Activated CD4-positive, alpha-beta T cell treated with anti-CD3 and anti-CD28 coated beads for 36 hours (primary cell): ENCODE measurements around the gene SCN5A. TPM values are rescaled to one million over a fixed set of nuclear protein-coding genes. Genes with fewer than 3 reads are reported as not detected.

ENCODE experiments used
- ATAC-seq: fragments of 200-7000 bp; cut with Tn5 transposase; one replicate; pipeline ENCODE4 v1.10.0; 2021; ENCODE audit warnings: mild to moderate bottlenecking, moderate library complexity
- CTCF ChIA-PET: fragments of 350-600 bp; sonication (Branson Sonifier 250); formaldehyde crosslinking; loops from one replicate; lab custom pipeline; 2021; ENCODE audit warnings: antibody characterized with exemption; lab: Charles Lee
- POLR2A ChIA-PET: fragments of 350-600 bp; sonication (Branson Sonifier 250); formaldehyde crosslinking; loops from one replicate; lab custom pipeline; 2021; ENCODE audit warnings: antibody characterized with exemption, inconsistent platforms; lab: Charles Lee
- DNase-seq: peaks from one replicate; pipeline ENCODE4 v3.0.0-alpha.2; 2020
- H3K27ac Mint-ChIP-seq: one replicate; pipeline ENCODE4 v1.8.0; 2021; ENCODE audit warnings: mixed read lengths
- H3K27me3 Mint-ChIP-seq: one replicate; pipeline ENCODE4 v1.8.0; 2021; ENCODE audit warnings: mixed read lengths
- H3K36me3 Mint-ChIP-seq: one replicate; pipeline ENCODE4 v1.8.0; 2021; ENCODE audit warnings: low read depth, mixed read lengths
- H3K4me1 Mint-ChIP-seq: one replicate; pipeline ENCODE4 v1.8.0; 2021; ENCODE audit warnings: mixed read lengths
- H3K4me3 Mint-ChIP-seq: one replicate; pipeline ENCODE4 v1.8.0; 2021; ENCODE audit warnings: mild to moderate bottlenecking, moderate library complexity, mixed read lengths
- H3K9me3 Mint-ChIP-seq: one replicate; pipeline ENCODE4 v1.8.0; 2021; ENCODE audit warnings: low read depth, mixed read lengths
- intact Hi-C, 2 experiments: fragments of 100-400 bp; cut with DNase I in 1 of 2; cut with micrococcal nuclease in 1 of 2; formaldehyde crosslinking; loops; one replicate each; pipeline versions ENCODE4 v1.14.2 to v1.15.1; 2022 to 2024; cut with DNase I, micrococcal nuclease
- total RNA-seq, 2 experiments: library from RNA; stranded (reverse); gene quantifications; one replicate each; pipeline ENCODE4 v1.2.3, GENCODE V29; 2021

Gene SCN5A
- total RNA-seq: under 1 TPM; 0.14 to 0.39 TPM

DNA sequence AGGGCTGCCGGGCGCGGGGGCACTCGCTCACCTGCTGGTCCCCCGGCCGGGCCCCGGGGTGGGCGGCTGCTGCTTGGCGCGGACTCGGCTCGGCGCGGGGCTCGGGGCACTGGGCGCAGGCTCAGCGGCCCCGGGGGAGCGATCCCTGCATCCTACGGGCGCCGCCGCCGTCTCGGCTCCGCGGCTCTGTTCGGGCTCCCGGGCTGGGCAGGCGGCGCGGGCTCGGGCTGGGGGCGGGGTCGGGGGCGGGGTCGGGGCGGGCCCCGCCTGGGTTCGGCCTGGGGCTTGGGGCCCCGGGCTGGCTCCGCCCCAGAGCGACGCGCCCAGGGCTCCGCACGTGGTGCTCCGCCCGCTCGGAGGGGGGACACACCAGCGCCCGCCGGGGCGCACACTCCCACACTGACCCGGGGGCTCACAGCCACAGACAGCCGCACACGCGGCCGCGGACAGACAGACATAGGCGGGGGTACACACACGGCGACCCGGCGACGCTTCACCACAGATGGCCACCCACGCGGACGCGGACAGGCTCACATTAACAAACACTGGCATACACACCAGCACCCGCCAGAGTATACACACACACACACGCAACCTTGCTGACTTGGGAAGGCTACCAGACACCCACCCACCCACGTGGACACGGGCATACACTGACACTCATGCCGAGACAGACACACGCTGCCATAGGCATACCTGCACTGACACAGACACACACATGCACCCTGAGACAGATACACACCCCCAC lies at the start of gene SCN5A:
Gene SCN5A, minus strand, starts transcription at position 188 of the 748 bp plus-strand sequence. CDS start 16,380 bp downstream, outside the sequence.
- Mint-ChIP-seq H3K4me3 (peak within 1 kb of the TSS; percentile 49), H3K9me3 (no peaks in the 10 kb centered on the region), H3K27ac (no peak within 1 kb of the TSS), H3K27me3 (peaks cover 5% of the 10 kb centered on the region), H3K36me3 (no peaks in the 10 kb centered on the region), H3K4me1 (peaks cover 11% of the 10 kb centered on the region)
- intact Hi-C loops: loop anchor here (1.0 to 10.0 kb wide), 8 partner anchors 153 to 792 kb away; partner anchors contain the start of genes ACAA1 (in 1 of the 2), ACVR2B (in 1 of the 2), DLEC1 (in 1 of the 2) and EXOG (in 1 of the 2)
- CTCF ChIA-PET: no interaction called here
- ATAC-seq (peak; percentile 86), DNase-seq (peak; percentile 75)
- POLR2A ChIA-PET: no interaction called here

DNA sequence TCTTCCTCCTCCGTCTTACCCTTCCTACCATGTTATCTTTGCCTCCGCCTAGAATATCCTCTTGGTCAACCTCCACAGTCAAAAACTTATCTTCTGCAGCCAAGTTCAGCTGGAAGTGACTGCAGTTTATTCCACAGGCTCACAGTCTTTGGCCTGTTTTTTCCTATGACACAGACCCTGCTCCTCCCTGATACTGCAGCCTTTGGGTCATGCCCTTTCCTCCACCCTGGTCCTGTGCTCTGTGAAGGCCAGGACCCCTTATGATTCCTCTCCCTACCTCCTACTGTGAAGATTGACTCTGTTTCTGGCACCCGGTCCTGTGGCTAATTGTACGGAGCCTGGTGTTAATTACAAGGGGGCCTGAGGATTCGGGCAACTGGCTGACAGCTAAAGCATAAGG lies 49.3 kb upstream of the SCN5A start:
- ChIA-PET POLR2A (no interaction called here), CTCF (interaction anchor here (1.0 kb wide), 1 partner anchor 177 kb away, joined by 3 read pairs; no protein-coding TSS in a partner anchor)
- H3K9me3 Mint-ChIP-seq: no peaks in the 10 kb centered on the region
- H3K4me3 Mint-ChIP-seq: no peak overlapping the region
- H3K27me3 Mint-ChIP-seq: peaks cover 10% of the 10 kb centered on the region
- ATAC-seq (no peak), DNase-seq (no peak)
- intact Hi-C loops: no loop called here
- H3K4me1 Mint-ChIP-seq: no peaks in the 10 kb centered on the region
- no peak overlapping the region for H3K27ac Mint-ChIP-seq
- no peaks in the 10 kb centered on the region for H3K36me3 Mint-ChIP-seq

DNA sequence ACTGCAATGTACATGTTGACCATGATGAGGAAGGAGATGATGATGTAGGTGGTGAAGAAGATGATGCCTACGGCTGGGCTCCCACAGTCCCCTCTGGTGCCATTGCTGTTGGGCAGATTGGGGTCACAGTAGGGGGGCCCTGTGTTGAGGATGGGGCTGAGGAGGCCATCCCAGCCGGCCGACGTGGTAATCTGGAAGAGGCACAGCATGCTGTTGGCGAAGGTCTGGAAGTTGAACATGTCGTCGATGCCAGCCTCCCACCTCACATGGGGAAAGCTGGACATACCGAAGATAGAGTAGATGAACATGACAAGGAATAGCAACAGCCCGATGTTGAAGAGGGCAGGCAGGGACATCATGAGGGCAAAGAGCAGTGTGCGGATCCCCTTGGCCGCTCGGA lies 48.6 kb upstream of the SCN5A start:
- Mint-ChIP-seq H3K27me3 (peaks cover 10% of the 10 kb centered on the region), H3K27ac (no peak overlapping the region), H3K9me3 (no peaks in the 10 kb centered on the region), H3K4me1 (no peaks in the 10 kb centered on the region), H3K4me3 (no peak overlapping the region), H3K36me3 (no peaks in the 10 kb centered on the region)
- ChIA-PET POLR2A (no interaction called here), CTCF (interaction anchor here (0.7 kb wide), 1 partner anchor 16 kb away, joined by 3 read pairs; no protein-coding TSS in a partner anchor)
- ATAC-seq: no peak
- no peak for DNase-seq
- intact Hi-C loops: no loop called here

DNA sequence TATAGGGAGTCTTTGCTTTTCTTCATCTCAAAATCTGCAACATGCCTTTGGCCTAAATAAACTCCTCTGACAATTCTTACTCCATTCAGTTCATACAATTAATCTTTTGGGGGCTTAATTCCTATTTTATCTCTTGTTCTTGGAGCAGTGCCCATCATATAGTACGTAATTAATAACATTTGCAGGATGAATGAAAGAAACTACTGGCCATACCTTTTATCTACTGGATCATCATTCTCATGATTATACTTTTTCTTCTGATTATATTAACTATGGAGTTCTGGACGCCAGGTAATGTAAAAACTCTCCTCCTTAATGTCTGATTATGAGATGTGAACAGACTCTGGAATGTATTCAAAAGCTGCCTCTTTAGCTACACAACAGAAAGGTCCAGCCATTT lies 46.5 kb upstream of the SCN5A start:
- H3K27ac Mint-ChIP-seq: no peak overlapping the region
- peaks cover 10% of the 10 kb centered on the region for H3K27me3 Mint-ChIP-seq
- ChIA-PET CTCF (no interaction called here), POLR2A (no interaction called here)
- intact Hi-C loops: no loop called here
- H3K4me1 Mint-ChIP-seq: no peaks in the 10 kb centered on the region
- ATAC-seq (no peak), DNase-seq (no peak)
- H3K9me3 Mint-ChIP-seq: no peaks in the 10 kb centered on the region
- H3K36me3 Mint-ChIP-seq: no peaks in the 10 kb centered on the region
- no peak overlapping the region for H3K4me3 Mint-ChIP-seq

DNA sequence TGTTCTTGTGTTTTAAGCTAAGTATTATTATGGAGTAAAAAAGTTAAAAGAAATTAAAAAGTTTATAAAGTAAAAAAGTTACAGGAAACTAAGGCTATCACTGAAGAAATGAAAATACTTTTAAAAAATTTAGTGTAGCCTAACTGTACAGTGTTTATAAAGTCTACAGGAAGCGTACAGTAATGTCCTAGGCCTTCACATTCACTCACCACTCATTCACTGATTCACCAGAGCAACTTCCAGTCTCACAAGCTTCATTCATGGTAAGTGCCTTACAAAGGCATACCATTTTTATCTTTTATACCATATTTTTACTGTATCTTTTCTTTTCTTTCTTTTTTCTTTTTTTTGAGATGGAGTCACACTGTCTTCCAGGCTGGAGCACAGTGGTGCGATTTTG lies 40.7 kb upstream of the SCN5A start:
- ChIA-PET CTCF (no interaction called here), POLR2A (no interaction called here)
- DNase-seq (no peak), ATAC-seq (no peak)
- no peaks in the 10 kb centered on the region for H3K4me1 Mint-ChIP-seq
- H3K9me3 Mint-ChIP-seq: no peaks in the 10 kb centered on the region
- H3K36me3 Mint-ChIP-seq: no peaks in the 10 kb centered on the region
- peaks cover 6% of the 10 kb centered on the region for H3K27me3 Mint-ChIP-seq
- H3K4me3 Mint-ChIP-seq: no peak overlapping the region
- intact Hi-C loops: no loop called here
- H3K27ac Mint-ChIP-seq: no peak overlapping the region

DNA sequence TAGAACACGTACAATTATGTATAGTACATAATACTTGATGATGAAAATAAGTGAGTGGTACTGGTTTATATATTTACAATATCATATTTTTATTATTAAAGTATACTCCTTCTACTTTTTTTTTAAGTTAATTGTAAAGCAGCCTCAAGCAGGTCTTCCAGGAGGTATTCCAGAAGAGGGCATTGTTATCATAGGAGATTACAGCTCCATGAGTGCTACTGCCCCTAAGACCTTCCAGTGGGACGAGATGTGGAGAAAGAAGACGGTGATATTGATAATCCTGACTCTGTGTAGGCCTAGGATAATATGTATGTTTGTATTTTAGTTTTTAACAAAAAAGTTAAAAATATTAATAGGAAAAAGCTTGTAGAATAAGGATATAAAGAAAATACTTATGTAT lies 40.3 kb upstream of the SCN5A start:
- ATAC-seq (no peak), DNase-seq (no peak)
- intact Hi-C loops: no loop called here
- peaks cover 4% of the 10 kb centered on the region for H3K27me3 Mint-ChIP-seq
- POLR2A ChIA-PET: no interaction called here
- H3K9me3 Mint-ChIP-seq: no peaks in the 10 kb centered on the region
- H3K36me3 Mint-ChIP-seq: no peaks in the 10 kb centered on the region
- no peaks in the 10 kb centered on the region for H3K4me1 Mint-ChIP-seq
- CTCF ChIA-PET: no interaction called here
- no peak overlapping the region for H3K27ac Mint-ChIP-seq
- H3K4me3 Mint-ChIP-seq: no peak overlapping the region

DNA sequence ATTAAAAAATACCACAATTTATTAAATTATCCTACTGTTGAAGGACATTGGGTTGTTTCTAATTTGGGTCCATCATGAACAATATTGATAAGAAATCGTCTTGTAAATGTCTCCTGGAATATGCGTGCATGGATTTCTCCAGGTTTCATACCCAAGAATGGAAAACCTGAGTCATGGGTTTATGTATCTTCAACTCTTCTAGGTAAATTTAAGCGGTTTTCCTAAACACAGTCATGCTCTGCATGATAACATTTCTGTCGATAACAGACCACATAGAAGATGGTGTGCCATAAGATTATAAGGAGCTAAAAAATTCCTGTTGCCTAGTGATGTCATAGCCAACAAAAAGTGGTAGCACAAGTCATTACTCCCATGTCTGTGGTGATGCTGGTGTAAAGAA lies 39.9 kb upstream of the SCN5A start:
- intact Hi-C loops: no loop called here
- H3K36me3 Mint-ChIP-seq: no peaks in the 10 kb centered on the region
- ATAC-seq: no peak
- H3K27me3 Mint-ChIP-seq: peaks cover 4% of the 10 kb centered on the region
- POLR2A ChIA-PET: interaction anchor here (0.7 kb wide), 1 partner anchor 315 kb away, joined by 4 read pairs; no protein-coding TSS in a partner anchor
- H3K4me3 Mint-ChIP-seq: no peak overlapping the region
- no peaks in the 10 kb centered on the region for H3K9me3 Mint-ChIP-seq
- no peaks in the 10 kb centered on the region for H3K4me1 Mint-ChIP-seq
- no peak for DNase-seq
- CTCF ChIA-PET: no interaction called here
- no peak overlapping the region for H3K27ac Mint-ChIP-seq

DNA sequence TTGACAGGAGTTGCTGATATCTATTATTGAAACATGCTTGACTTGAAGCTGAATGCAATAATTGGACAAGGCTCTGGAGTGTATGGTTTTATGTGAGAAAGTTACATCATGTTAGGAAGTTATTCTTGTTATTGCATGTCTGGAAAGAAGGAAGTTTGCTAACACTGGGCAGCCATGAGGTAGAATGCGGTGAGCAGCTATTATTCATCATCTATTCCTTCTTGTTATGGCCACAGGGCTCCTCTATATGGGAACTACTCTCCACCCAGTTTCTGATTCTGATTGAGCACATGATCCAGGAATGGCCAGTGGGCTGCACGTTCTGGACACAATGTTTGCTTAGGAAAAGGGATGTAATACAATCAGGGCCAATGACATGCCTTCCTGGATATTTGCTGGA lies 37.8 kb upstream of the SCN5A start:
- POLR2A ChIA-PET: no interaction called here
- ATAC-seq: no peak
- intact Hi-C loops: no loop called here

DNA sequence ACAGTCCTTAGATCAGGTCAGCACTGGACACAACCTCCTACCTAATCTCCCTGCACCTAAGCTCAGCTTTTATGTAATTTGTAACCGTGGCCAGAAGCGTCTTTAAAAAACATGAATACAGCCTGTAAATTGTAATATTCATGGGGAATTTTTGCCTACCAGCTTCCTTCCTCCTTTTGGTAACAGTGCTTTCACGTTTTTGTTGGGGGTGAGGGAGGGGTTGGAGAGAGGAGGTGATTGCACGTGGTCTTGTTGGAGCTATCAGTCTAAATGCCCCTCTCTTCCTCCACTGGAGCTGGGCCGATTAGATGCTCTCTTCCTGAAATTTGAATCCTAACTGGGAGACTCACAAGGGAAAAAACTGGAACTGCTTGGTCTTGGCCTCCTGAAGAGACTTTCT lies 35.1 kb upstream of the SCN5A start:
- H3K27ac Mint-ChIP-seq: no peak overlapping the region
- H3K9me3 Mint-ChIP-seq: no peaks in the 10 kb centered on the region
- H3K4me3 Mint-ChIP-seq: no peak overlapping the region
- H3K27me3 Mint-ChIP-seq: peaks cover 5% of the 10 kb centered on the region
- no peaks in the 10 kb centered on the region for H3K36me3 Mint-ChIP-seq
- intact Hi-C loops: no loop called here
- ATAC-seq (no peak), DNase-seq (no peak)
- POLR2A ChIA-PET: no interaction called here
- no peaks in the 10 kb centered on the region for H3K4me1 Mint-ChIP-seq
- CTCF ChIA-PET: interaction anchor here (0.6 to 2.5 kb wide), 3 partner anchors 16 to 163 kb away, joined by 3 to 11 read pairs (median 4); no protein-coding TSS in a partner anchor

More for the DNA sequence above, 37.8 kb upstream of the SCN5A start:
- CTCF ChIA-PET: no interaction called here
- no peak overlapping the region for H3K27ac Mint-ChIP-seq
- no peaks in the 10 kb centered on the region for H3K36me3 Mint-ChIP-seq
- no peak overlapping the region for H3K4me3 Mint-ChIP-seq
- no peaks in the 10 kb centered on the region for H3K4me1 Mint-ChIP-seq
- H3K27me3 Mint-ChIP-seq: peaks cover 2% of the 10 kb centered on the region
- no peaks in the 10 kb centered on the region for H3K9me3 Mint-ChIP-seq
- DNase-seq: no peak

DNA sequence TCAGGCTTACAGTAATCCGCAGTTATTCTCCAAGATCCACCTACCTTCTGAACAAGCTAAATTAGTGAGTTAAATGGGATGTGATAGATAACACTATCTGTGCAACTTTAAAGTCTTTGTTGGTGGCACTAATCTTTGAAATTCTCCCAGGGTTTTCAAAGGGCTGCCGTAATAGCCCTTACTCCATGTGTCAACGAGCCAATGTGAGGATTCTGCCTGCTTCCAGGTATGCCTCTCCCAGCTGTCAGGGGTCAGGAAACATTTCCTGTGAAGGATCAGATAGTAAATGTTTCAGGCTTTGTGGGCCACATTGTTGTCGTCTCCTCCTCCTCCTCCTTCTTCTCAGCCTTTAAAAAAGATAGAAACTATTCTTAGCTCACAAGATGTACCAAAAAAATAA lies 20.2 kb upstream of the SCN5A start:
- Mint-ChIP-seq H3K27me3 (peaks cover 16% of the 10 kb centered on the region), H3K27ac (no peak overlapping the region), H3K36me3 (no peaks in the 10 kb centered on the region), H3K9me3 (no peaks in the 10 kb centered on the region), H3K4me1 (no peaks in the 10 kb centered on the region), H3K4me3 (no peak overlapping the region)
- ATAC-seq: no peak
- POLR2A ChIA-PET: no interaction called here
- intact Hi-C loops: no loop called here
- DNase-seq: no peak
- CTCF ChIA-PET: interaction anchor here (1.0 to 2.0 kb wide), 4 partner anchors 11 to 148 kb away, joined by 3 to 8 read pairs (median 4); no protein-coding TSS in a partner anchor

DNA sequence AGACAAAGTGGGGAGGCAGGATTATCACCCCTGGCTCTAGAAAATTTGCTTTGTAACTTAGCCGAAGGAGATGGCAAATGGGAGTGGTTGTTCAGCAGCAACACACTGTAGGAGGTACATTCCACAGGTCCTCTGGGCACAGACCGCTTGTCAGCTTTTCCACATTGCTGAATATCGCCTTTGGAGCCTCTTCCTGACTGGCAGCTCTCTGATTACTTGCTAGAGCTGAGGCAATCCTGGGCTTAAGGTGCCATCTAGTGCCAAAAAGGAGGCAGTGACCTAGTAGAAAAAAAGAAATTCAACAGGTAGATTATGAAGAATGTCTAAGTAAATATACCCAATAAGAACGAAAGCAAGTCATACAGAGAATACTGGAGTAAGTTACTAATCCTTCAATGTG lies 13.1 kb upstream of the SCN5A start:
- ChIA-PET CTCF (interaction anchor here (0.7 to 3.8 kb wide), 6 partner anchors 11 to 689 kb away, joined by 3 to 29 read pairs (median 5); no protein-coding TSS in a partner anchor), POLR2A (no interaction called here)
- Mint-ChIP-seq H3K4me1 (no peaks in the 10 kb centered on the region), H3K27me3 (peaks cover 24% of the 10 kb centered on the region), H3K27ac (no peak overlapping the region), H3K4me3 (no peak overlapping the region), H3K36me3 (no peaks in the 10 kb centered on the region), H3K9me3 (peaks cover 11% of the 10 kb centered on the region)
- ATAC-seq (no peak), DNase-seq (no peak)
- intact Hi-C loops: no loop called here

DNA sequence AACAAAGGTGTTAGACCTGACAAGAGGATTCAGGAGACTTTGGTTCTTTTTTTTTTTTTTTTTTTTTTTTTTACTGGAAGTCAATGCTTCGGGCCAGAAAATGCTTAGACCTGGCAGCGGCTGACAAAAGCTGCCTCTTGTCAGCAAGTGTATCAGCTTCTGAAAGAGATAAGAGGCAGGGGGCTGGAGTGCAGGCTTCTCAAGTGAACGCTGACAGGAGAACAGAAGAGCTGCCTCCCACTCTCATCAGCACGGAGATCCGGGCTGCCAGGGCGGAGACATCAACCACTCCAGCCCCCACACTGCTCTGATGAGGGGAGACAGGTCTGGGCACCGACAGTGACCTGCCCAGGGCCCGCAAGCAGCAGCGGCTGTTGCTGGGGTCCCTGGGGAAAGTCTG lies 9.4 kb upstream of the SCN5A start:
- intact Hi-C loops: loop anchor here in 1 of 2 experiments (5.0 to 10.0 kb wide), 2 partner anchors 687 to 726 kb away; partner anchors contain the start of gene SLC25A38
- H3K27me3 Mint-ChIP-seq: peaks cover 26% of the 10 kb centered on the region
- ChIA-PET CTCF (interaction anchor here (1.4 to 2.2 kb wide), 2 partner anchors 12 to 163 kb away, joined by 3 to 5 read pairs; partner anchors contain the start of gene EXOG), POLR2A (no interaction called here)
- H3K4me1 Mint-ChIP-seq: peaks cover 2% of the 10 kb centered on the region
- no peak overlapping the region for H3K27ac Mint-ChIP-seq
- H3K9me3 Mint-ChIP-seq: peaks cover 11% of the 10 kb centered on the region
- H3K36me3 Mint-ChIP-seq: no peaks in the 10 kb centered on the region
- no peak for DNase-seq
- ATAC-seq: no peak
- H3K4me3 Mint-ChIP-seq: no peak overlapping the region
